Neural cell (in vitro differentiated cells): ENCODE results near the gene MEX3B. TPM values are rescaled to one million over a fixed set of nuclear protein-coding genes. Genes with fewer than 3 reads are reported as not detected.

ENCODE experiments used
- H2AFZ ChIP-seq: fragments of 200-600, 300-800 bp; sonication (generic), shearing (Covaris generic); 2 replicates; pipeline ENCODE4 v1.6.0; 2014; ENCODE audit warnings: low read depth, mild to moderate bottlenecking, antibody characterized with exemption, low read length, moderate library complexity
- H3F3A ChIP-seq: fragments of 200-600 bp; shearing (Covaris generic); 2 replicates; pipeline ENCODE4 v1.6.1; 2016; ENCODE audit warnings: mild to moderate bottlenecking, moderate library complexity, mixed read lengths, antibody characterized with exemption, low read length; ENCODE audit not compliant: insufficient read depth, poor library complexity, severe bottlenecking
- H3K27ac ChIP-seq: fragments of 200-600, 300-800 bp; sonication (generic), shearing (Covaris generic); 2 replicates; pipeline ENCODE4 v1.5.1; 2014; ENCODE audit warnings: mild to moderate bottlenecking, low read length, moderate library complexity
- H3K27me3 ChIP-seq: fragments of 300-800, 200-600 bp; sonication (generic), shearing (Covaris generic); 2 replicates; pipeline ENCODE4 v1.6.0; 2014; ENCODE audit warnings: mild to moderate bottlenecking, low read depth, low read length, moderate library complexity; ENCODE audit not compliant: insufficient read depth
- H3K36me3 ChIP-seq: fragments of 300-800, 200-600 bp; sonication (generic), shearing (Covaris generic); 2 replicates; pipeline ENCODE4 v1.5.1; 2014; ENCODE audit warnings: mild to moderate bottlenecking, antibody characterized with exemption, low read length, moderate library complexity; ENCODE audit not compliant: insufficient read depth
- H3K4me2 ChIP-seq: fragments of 300-800, 200-600 bp; sonication (generic), shearing (Covaris generic); 2 replicates; pipeline ENCODE4 v1.6.0; 2014; ENCODE audit warnings: mild to moderate bottlenecking, low read length
- H3K4me3 ChIP-seq: fragments of 300-800, 200-600 bp; sonication (generic), shearing (Covaris generic); 2 replicates; pipeline ENCODE4 v1.5.1; 2014; ENCODE audit warnings: mild to moderate bottlenecking, low read length, moderate library complexity
- H3K79me2 ChIP-seq: fragments of 200-600 bp; shearing (Covaris generic); replicated peaks from 2 replicates; pipeline ENCODE4 v1.6.0; 2014; ENCODE audit warnings: mild to moderate bottlenecking, low read length, moderate library complexity; ENCODE audit not compliant: insufficient read depth
- H3K9ac ChIP-seq: fragments of 300-800, 200-600 bp; sonication (generic), shearing (Covaris generic); 2 replicates; pipeline ENCODE4 v1.6.1; 2016; ENCODE audit warnings: mild to moderate bottlenecking, low read length, mixed read lengths
- H3K9me2 ChIP-seq: fragments of 200-600 bp; shearing (Covaris generic); 2 replicates; pipeline ENCODE4 v1.6.1; 2016; ENCODE audit warnings: mild to moderate bottlenecking, low read length, mixed read lengths; ENCODE audit not compliant: insufficient read depth
- H3K9me3 ChIP-seq: fragments of 200-600, 300-800 bp; sonication (generic), shearing (Covaris generic); 2 replicates; pipeline ENCODE4 v1.6.1; 2016; ENCODE audit warnings: mild to moderate bottlenecking, mixed run types, low read length, moderate library complexity, mixed read lengths
- H4K20me1 ChIP-seq: fragments of 200-600 bp; shearing (Covaris generic); 2 replicates; pipeline ENCODE4 v1.6.1; 2016; ENCODE audit warnings: mild to moderate bottlenecking, mixed run types; ENCODE audit not compliant: insufficient read depth
- EP300 ChIP-seq: fragments of 450-650 bp; conservative IDR thresholded peaks from 2 replicates; pipeline ENCODE4 v1.6.1; 2014; ENCODE audit warnings: antibody characterized with exemption, mild to moderate bottlenecking, moderate library complexity; ENCODE audit not compliant: poor library complexity, severe bottlenecking
- EZH2 ChIP-seq: fragments of 200-600, 300-800 bp; shearing (Covaris generic), sonication (generic); IDR thresholded peaks from 2 replicates; pipeline ENCODE4 v1.6.1; 2014; ENCODE audit warnings: antibody characterized with exemption, low read length, borderline replicate concordance, mild to moderate bottlenecking; ENCODE audit not compliant: insufficient read depth, poor library complexity, severe bottlenecking
- MXI1 ChIP-seq: fragments of 450-650 bp; conservative IDR thresholded peaks from 2 replicates; pipeline ENCODE4 v1.6.1; 2014; ENCODE audit warnings: antibody characterized with exemption, mild to moderate bottlenecking; ENCODE audit not compliant: poor library complexity, severe bottlenecking
- POLR2AphosphoS5 ChIP-seq: IDR thresholded peaks from 2 replicates; pipeline ENCODE4 v1.6.1; 2012
- RAD21 ChIP-seq: fragments of 450-650 bp; conservative IDR thresholded peaks from 2 replicates; pipeline ENCODE4 v1.6.1; 2014; ENCODE audit warnings: antibody characterized with exemption, mild to moderate bottlenecking, moderate library complexity
- SMC3 ChIP-seq: fragments of 450-650 bp; conservative IDR thresholded peaks from 2 replicates; pipeline ENCODE4 v1.6.1; 2014; ENCODE audit warnings: antibody characterized with exemption, mild to moderate bottlenecking, moderate library complexity; ENCODE audit not compliant: poor library complexity
- TAF1 ChIP-seq: IDR thresholded peaks from 2 replicates; pipeline ENCODE4 v1.6.1; 2012; ENCODE audit warnings: low read depth
- polyA plus RNA-seq: library from polyadenylated mRNA; depleted of rRNA; stranded (reverse); fragments of >200 nt; gene quantifications from 2 replicates; pipeline ENCODE4 v1.2.3, GENCODE V29; 2014
- TF ChIP-seq, protein P1 (sequence below): IDR thresholded peaks from 2 replicates; pipeline ENCODE4 v1.6.1; 2012; ENCODE audit warnings: borderline replicate concordance
- TF ChIP-seq, protein P2 (sequence below): fragments of 450-650 bp; IDR thresholded peaks from 2 replicates; pipeline ENCODE4 v1.5.1; 2014; ENCODE audit warnings: antibody characterized with exemption, mild to moderate bottlenecking, moderate library complexity; ENCODE audit not compliant: poor library complexity, severe bottlenecking

MEX3B gene
- polyA plus RNA-seq, 1 donor from 2014 or later = 38.8 TPM

GRCh38 chr15:82081914-82082762, 36.3 kb upstream of the MEX3B start:
- Histone ChIP-seq H3K36me3 (no peaks in the 10 kb centered on the region), H3K9ac (no peak overlapping the region), H3K27me3 (no peaks in the 10 kb centered on the region), H3K79me2 (no peaks in the 10 kb centered on the region), H4K20me1 (no peaks in the 10 kb centered on the region), H3K4me3 (no peak overlapping the region), H3K9me2 (no peaks in the 10 kb centered on the region), H2AFZ (no peak overlapping the region), H3K4me2 (no peak overlapping the region), H3F3A (no peaks in the 10 kb centered on the region), H3K27ac (no peak overlapping the region), H3K9me3 (no peaks in the 10 kb centered on the region)
- no peak for TF ChIP-seq SMC3
- no peak for TF ChIP-seq EZH2
- TF ChIP-seq RAD21 = no peak
- no peak for TF ChIP-seq MXI1
- TF ChIP-seq, protein P1, sequence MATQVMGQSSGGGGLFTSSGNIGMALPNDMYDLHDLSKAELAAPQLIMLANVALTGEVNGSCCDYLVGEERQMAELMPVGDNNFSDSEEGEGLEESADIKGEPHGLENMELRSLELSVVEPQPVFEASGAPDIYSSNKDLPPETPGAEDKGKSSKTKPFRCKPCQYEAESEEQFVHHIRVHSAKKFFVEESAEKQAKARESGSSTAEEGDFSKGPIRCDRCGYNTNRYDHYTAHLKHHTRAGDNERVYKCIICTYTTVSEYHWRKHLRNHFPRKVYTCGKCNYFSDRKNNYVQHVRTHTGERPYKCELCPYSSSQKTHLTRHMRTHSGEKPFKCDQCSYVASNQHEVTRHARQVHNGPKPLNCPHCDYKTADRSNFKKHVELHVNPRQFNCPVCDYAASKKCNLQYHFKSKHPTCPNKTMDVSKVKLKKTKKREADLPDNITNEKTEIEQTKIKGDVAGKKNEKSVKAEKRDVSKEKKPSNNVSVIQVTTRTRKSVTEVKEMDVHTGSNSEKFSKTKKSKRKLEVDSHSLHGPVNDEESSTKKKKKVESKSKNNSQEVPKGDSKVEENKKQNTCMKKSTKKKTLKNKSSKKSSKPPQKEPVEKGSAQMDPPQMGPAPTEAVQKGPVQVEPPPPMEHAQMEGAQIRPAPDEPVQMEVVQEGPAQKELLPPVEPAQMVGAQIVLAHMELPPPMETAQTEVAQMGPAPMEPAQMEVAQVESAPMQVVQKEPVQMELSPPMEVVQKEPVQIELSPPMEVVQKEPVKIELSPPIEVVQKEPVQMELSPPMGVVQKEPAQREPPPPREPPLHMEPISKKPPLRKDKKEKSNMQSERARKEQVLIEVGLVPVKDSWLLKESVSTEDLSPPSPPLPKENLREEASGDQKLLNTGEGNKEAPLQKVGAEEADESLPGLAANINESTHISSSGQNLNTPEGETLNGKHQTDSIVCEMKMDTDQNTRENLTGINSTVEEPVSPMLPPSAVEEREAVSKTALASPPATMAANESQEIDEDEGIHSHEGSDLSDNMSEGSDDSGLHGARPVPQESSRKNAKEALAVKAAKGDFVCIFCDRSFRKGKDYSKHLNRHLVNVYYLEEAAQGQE = no peak
- TF ChIP-seq, protein P2, sequence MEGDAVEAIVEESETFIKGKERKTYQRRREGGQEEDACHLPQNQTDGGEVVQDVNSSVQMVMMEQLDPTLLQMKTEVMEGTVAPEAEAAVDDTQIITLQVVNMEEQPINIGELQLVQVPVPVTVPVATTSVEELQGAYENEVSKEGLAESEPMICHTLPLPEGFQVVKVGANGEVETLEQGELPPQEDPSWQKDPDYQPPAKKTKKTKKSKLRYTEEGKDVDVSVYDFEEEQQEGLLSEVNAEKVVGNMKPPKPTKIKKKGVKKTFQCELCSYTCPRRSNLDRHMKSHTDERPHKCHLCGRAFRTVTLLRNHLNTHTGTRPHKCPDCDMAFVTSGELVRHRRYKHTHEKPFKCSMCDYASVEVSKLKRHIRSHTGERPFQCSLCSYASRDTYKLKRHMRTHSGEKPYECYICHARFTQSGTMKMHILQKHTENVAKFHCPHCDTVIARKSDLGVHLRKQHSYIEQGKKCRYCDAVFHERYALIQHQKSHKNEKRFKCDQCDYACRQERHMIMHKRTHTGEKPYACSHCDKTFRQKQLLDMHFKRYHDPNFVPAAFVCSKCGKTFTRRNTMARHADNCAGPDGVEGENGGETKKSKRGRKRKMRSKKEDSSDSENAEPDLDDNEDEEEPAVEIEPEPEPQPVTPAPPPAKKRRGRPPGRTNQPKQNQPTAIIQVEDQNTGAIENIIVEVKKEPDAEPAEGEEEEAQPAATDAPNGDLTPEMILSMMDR = no peak
- no peak for TF ChIP-seq EP300
- TF ChIP-seq TAF1 = no peak
- no peak for TF ChIP-seq POLR2AphosphoS5

DNA sequence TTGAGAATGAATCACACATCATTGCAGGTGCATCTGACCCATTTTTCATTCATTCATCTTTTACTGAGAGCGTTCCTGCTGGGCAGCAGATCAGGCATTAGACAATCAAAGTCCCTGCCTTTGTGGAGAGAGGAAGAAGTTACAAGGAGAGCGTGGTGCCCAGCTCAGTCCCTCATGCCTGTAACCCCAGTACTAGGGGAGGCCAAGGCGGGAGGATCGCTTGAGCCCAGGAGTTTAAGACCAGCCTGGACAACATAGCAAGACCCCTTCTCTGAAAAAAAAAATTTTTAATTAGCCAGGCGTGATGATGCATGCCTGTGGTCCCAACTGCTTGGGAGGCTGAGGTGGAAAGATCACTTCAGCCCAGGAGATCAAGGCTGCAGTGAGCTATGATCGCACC, 35.0 kb upstream of the MEX3B start:
- Histone ChIP-seq H3K9ac (no peak overlapping the region), H3K4me2 (no peak overlapping the region), H3K9me2 (no peaks in the 10 kb centered on the region), H3K9me3 (no peaks in the 10 kb centered on the region), H3K36me3 (no peaks in the 10 kb centered on the region), H4K20me1 (no peaks in the 10 kb centered on the region), H2AFZ (no peak overlapping the region), H3K27ac (no peak overlapping the region), H3K79me2 (no peaks in the 10 kb centered on the region), H3K4me3 (no peak overlapping the region), H3F3A (no peaks in the 10 kb centered on the region), H3K27me3 (no peaks in the 10 kb centered on the region)
- TF ChIP-seq EZH2 (no peak), EP300 (no peak), RAD21 (no peak), MXI1 (no peak), SMC3 (no peak), POLR2AphosphoS5 (no peak), TAF1 (no peak)
- TF ChIP-seq, protein P2 = no peak
- TF ChIP-seq, protein P1 = no peak
